ENCODE data around the gene HTT-AS.
"Not testable (repeated sequence)": the region's sequence is repeated elsewhere in the genome, so short reads cannot be mapped to it uniquely, and the experiment has no call there.

HTT-AS gene

DNA sequence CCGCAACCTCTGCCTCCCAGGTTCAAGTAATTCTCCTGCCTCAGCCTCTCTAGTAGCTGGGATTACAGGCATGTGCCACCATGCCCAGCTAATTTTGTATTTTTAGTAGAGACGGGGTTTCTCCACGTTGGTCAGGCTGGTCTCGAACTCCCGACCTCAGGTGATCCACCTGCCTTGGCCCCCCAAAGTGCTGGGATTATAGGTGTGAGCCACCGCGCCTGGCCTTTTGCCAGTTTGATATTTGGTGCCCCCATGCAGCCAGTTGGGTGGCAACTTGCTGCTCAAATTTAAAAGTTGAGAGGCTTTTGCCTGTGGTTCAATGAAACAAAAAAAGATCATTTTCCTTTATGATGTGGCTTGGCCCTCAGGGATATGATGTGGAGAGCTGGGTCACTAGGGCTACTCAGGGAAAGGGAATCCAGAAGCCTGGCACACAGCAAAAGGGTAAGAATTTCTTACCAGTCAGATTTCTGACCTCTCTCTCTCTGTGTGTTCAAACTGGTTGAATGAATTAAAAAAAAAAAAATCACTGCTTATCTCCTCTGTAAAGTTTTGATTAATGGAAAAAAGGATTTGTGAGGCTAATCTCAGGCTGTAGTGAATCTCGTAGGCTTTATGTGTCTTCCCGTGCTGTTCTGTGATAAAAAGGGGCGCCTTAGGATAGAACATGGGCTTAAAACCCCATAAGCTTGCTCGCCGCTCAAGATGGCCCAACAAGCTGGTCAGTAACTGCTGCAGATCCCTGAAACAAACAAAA is 23.0 kb downstream of the HTT-AS start:
- DNase-seq = not testable (repeated sequence)

DNA sequence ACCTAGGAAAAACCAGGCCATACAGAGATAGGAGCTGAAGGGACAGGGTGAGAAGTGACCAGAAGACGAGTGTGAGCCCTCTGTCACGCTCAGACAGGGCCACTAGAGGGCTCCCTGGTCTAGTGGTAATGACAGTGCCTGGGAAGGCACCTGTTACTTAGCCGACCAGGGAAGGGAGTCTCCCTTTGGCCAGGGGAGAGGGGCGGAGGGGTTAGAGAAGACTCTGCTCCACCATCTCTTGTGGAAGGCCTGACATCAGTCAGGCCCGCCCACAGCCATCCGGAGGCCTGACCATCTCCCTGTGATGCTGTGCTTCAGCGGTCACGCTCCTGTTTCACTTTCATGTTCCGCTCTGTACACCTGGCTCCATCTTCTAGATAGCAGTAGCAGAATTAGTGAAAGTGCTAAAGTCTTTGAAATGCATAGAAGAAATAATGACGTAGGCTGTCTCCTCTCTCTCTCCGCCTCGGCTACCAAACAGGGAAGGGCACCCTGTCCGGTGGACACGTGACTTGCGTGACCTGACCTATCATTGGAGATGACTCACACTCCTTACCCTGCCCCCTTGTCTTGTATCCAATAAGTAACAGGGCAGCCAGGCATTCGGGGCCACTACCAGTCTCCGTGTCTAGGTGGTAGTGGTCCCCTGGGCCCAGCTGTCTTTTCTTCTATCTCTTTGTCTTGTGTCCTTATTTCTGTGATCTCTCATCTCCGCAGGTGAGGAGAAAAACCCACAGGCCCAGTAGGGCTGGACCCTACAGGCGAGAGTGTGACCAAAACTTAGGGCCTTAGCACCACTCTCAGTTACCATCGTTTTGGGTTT is 26.7 kb downstream of the HTT-AS start:
- peak in 1 of 2 experiments; percentile 12 for DNase-seq

DNA sequence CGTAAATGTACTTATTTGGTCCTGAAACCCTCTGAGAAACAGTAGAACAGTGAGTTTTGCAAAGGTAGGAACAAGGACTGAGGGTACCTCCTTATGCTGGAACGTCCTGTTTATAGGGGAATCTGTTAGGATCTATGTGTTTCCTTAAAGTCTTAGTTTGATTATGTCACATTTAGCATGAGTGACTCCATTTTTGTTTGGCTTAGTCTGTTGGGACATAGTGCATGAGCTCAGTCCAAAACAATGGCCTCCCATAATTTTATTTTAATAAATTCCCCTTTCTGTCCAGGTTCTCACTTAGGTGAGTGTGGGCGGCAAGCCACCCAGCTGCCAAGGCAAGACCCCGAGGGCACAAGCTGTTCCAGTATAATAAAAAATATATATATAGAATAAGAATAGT is 27.7 kb downstream of the HTT-AS start:
- DNase-seq = no peak

DNA sequence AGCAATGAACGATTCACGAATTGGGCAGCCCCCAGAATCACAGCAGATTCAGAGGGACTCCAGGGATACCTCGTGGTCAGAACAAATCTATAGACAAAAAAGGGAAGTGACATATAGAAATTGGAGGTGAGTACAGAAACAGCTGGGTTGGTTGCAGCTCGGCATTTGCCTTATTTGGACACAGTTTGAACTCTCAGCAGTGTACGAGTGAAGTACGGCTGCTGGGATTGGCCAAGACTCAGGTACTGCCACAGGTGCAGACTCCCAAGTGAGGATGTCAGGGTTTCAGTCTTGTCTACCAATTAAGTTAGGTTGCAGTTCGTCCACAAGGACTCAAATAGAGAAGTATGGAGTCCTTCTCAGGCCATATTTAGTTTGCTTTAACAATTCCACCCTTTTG is 28.2 kb downstream of the HTT-AS start:
- DNase-seq = no peak

DNA sequence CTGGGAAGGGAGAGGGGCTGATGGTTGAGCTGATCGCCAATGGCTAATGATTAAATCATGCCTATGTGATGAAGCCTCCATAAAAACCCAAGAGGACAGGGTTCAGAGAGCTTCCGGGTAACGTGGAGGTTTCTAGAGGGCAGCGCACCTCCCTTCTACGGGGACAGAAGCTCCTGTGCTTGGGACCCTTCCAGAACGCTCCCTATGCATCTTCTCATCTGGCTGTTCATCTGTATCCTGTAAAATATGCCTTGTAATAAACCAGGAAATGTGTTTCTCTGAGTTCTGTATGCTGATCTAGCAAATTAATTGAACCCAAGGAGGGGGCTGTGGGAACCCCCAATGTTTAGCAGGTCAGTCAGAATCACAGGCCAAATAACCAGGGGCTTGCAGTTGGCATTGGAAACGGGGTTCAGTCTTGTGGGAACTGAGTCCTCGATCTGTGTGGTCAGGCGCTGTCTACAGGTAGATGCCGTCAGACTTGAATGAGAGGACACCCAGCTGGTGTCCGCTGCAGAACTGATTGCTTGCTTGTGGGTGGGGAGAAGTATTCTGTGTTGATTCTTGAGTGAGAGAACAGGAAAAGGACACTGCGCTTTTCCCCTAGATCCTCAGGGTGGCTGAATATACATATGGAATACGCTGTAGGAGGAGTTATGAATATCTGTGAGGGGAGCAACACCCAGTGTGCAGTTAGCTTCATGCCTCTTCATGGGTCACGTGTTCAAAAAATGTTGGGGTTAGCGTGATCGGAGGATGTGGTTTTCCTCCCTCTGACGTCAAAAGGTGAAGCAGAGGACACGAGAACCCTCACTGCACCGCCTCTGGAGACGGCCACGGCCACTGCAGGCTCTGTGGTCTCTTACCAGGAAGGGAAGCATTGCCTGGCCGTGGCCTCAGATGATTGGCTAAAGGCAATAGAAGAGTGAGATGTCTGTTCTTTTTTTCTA is 29.2 kb downstream of the HTT-AS start:
- no peak for DNase-seq

DNA sequence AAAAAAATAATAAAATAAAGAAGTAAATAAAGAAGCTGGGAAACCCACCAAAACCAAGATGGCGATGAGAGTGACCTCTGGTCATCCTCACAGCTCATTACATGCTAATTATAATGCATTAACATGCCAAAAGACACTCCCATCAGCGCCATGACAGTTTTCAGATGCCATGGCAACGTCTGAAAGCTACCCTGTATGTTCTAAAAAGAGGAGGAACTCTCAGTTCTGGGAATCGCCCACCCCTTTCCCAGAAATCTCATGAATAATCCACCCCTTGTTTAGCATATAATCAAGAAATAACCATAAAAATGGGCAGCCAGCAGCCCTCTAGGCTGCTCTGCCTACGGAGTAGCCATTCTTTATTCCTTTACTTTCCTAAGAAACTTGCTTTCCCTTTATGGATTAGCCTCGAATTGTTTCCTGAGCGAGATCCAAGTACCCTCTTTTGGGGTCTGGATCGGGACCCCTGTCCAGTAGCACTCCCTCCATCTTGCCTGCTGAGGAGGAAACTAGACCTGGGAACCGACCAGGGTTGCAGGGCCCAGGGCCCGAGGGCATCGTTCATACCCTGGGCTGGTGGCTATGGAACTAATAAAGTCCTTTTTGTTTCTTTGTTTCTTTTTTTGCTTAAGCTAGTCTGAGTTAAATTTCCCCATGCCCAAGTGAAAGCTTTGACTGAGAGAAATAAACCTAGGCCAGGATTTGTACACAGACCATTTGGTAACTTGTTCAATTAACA is 30.9 kb downstream of the HTT-AS start:
- no peak for DNase-seq

DNA sequence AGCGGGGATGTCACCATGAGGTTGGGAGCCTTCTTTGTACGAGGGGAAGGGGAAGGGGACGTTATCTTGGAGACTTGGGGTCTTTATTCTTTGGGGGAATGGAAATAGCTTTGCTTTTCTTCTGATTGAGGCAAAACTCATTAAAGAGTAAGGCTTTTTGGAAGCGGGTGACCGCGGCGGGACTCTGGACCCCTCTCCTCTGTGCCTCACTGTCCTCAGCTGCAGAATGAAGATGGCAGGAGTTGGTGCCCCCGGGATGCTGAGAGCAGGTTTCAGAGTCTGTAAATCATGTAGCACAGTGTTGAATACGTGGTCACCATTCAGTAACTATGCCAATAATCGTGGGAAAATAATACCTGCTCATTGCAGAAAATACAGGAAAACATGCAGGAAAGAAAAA is 32.1 kb downstream of the HTT-AS start:
- no peak for DNase-seq

DNA sequence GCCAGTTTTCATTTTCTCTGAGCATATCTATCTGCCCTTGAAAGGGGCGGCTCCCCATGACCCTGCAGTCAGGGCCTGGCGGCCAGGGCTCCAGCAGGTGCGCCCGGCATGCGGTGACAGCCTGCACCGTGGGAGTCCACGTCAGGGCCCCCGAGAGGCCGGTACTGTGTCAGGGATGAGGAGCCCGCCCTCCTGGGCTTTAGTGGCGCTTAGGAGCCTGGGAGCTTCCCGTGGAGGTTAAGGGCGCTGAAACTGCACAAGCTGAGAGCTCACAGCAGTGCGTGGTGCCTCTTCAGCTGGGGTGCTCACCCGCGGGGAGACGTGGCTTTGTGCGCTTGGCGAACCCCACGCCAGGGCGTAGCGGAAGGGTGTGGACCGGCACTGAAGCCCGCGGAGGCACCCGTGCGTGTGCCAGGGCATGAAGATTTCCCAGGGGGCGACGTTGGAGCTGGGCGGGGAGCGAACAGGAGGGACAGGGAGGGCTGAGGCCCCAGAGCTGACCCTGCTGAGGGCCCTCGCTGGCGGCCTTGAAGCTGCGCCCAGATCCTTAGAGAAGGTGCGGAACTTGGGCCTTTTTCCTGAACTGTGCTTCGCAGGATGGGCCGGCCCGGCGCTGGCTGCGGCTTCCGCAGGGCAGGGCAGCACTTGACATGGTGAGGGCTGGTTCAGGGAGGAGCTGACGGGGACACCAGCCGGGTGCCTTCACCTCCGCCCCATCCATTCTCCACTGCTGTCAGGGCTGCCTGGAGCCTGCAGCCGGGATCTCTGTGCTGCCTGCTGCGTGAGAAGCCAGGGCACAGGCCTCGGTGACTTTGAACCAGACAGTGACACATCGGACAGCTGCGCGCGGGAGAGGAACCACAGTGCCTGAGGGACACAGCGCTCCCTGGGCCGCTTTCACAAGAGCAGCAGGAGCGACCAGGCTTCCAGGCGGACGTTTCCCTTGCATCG is 32.9 kb downstream of the HTT-AS start:
- no peak for DNase-seq

DNA sequence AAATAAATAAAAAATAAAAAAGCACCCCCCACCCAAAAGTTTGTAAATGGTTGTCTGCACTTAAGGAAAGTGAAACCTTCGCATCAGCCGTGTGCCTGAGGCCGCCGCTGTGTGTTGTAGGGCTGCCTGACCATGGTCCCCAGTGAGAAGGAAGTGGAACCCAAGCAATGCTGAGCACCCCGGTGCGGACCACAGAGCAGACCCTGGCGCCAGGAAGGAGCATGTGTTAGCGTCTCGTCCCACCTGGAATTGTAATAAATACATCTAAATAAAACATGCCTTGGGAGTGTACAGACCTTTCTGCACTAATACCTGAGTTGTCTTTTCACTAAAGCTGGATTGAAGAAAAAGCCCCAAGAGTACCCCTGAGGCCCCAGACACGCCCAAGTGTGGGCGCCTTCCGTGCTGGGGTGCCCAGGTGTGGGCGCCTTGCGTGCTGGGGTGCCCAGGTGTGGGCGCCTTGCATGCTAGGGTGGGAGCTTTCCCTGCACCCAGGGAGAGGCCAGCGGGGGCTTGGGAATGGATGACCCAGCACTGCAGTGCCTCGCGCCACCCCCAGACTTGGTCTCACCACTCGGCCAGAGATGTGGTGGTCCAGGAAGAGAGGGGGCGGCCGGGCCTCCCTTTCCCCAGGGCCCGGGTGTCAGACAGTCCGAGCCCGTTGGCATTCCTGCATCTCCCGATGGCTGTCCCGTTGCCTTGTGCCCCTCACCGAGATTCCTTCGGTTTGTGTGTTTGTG is 33.7 kb downstream of the HTT-AS start:
- DNase-seq = no peak

DNA sequence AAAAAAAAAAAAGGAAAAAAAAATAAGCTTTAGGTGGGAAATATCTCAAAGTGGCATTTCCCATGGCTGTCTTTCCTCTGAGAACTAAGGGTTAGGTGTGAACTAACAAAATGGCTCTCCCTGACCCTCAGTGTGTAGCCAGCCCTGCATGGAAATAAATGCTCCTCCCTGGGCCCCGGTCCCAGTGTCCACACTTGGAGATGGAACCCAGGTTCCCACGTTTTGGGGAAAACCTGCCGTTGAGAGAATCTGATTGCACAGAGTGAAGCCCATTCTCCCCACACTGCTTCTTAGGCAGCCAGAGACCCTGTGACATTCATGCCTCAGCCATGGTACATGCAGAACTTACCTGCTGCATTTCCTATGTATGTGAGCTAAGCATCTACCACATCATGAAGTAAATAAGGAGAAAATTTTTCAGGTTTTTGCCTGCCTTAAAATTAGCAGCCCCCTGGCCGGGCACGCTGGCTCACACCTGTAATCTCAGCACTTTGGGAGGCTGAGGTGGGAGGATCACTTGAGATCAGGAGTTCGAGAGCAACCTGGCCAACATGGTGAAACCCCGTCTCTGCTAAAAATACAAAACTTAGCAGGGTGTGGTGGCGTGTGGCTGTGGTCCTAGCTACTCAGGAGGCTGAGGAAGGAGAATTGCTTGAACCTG is 34.5 kb downstream of the HTT-AS start:
- no peak for DNase-seq

DNA sequence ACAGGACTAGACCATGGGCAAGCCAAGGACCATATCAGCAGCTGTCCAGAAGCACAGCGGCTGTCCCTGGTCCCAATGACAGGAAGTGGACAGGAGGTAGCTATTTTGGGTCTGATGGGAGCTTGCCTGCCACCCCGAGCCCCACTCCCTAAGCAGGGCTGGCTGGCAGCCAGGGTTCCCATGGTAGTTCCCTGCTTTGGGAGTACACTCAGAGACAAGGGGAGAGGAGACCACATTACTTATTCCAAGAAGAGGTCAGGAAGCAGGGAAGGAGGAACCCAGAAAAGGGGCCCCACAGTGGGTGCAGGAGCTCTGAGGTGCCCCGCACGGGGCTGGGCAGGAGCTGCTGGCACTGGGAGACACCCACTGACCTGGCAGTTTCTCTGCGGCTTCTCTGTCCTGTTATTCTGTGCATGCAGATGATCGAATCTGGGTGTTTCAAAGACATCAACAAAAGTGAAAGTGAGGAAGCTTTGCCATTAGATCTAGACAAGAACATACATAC is 36.3 kb downstream of the HTT-AS start:
- DNase-seq = no peak

DNA sequence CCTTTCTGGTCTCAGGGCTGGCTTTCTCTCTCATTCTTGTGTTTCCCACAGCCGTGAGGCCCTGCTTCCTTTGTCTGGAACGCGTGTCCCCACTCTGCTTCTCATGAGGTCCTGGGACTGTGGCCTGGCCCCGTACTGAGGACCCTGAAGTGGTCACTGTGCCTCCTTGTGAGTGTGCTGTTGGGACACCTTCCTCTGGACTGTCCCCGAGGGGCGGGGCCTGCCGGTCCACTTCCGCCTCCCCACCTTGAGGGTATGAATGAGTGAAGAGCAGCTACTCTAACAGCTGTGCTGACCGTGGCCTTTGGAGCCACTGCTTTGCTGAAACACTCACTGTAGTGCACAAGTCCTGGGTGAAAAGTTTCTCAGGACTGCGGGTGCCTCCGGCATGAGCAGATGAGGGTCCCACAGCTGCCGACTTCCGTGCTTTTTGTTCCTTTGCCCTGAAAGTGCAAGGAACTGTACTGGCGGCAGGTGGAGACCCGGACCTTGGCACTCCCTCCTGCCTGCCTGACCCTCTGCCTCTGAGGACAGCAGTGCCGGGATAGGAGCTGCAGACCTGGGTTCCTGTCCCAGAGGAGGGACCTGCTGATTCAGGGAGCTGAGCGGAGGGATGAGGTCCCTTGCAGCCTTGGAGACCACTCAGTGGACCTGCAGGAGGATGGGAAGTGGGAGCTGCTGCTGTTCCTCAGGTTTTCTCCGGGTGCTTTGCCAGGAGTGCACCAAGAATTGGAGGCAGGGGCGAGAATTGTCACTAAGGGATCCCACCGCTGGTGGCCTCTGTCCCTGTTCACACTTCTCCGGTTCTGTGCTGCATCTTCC is 38.0 kb downstream of the HTT-AS start:
- DNase-seq = no peak

DNA sequence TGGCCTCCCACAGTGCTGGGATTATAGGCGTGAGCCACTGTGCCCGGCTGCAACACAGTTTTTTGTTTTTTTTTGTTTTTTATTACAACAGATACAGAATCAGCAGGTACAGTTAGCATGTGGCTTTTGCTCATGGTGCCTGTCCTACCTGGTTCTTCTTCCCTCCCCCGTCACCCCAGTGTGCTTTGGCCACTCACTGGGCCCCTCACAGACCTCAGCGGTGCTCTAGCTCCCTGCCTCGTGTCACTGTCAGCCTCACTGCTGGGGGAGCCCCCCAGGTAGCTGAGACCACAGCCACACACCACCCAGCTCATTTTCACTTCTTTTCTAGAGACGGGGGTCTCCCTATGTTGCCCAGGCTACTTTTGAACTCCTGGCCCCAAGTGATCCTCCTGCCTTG is 38.7 kb downstream of the HTT-AS start:
- no peak for DNase-seq

DNA sequence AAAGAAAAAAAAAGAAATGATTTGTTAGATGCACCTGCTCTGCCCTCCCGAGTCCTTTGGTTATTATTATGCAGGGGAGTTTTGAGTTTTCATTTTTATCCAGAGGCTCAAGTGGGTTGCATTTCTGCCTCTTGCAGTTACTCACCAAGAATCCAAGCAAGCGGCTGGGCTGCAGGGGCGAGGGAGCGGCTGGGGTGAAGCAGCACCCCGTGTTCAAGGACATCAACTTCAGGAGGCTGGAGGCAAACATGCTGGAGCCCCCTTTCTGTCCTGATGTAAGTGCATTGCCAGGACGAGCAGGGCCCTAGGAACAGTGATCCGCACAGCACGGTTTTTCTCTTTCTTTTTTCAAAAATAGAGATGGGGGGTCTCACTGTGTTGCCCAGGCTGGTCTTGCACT is 39.1 kb downstream of the HTT-AS start:
- DNase-seq = no peak

DNA sequence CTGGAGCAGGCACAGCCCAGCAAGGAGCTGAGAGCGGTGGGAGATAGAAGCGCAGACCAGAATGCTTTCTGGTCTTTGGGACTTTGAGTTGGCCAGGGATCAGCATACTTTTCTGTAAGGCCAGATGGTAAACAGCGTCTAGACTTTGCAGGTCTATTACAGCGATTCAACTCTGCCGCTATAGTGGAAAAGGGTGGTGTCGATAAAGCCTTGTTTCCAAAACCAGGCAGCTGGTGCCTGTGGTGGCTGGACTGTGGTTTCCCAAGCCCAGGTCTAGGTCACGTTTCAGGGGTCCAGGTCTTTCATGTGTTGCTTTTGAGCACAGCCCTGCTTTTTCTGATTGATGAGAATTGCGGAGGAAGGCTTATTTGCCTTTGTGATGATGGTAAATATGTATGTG is 40.1 kb downstream of the HTT-AS start:
- DNase-seq = no peak

DNA sequence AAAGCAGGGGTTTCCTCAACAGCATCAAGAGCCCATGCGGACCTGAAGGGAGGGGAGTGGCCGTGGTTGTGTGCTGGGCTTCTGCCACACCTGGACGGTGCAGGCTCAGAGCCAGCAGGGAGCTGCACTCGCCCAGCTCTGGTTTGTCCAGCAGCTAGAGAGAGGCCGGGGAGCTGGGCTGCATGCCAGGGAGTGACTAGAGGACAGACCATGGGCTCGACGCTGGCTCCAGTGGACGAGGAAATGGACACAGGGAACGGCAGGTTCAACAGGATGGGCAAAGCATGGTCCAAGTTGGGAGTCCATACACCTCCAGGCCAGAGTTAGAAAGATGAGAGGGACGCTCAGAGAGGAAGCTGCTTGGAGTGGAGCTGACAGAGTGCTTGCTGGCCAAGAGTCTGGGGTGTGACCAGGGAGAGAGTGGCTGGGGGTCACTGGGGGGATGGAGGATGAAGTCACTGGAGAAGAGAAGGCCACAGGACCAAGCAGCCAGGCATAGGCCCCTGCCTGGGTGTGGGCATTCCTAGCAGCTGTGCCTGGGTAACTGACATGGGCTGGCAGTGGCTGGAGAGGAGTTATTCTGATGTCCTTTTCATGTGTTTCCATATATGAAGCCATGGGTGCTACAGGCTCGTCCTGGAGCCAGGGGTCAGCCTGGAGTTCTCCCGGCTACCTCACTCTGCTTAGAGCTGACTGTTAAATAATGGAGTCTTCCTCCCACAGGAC is 42.8 kb downstream of the HTT-AS start:
- DNase-seq = no peak

DNA sequence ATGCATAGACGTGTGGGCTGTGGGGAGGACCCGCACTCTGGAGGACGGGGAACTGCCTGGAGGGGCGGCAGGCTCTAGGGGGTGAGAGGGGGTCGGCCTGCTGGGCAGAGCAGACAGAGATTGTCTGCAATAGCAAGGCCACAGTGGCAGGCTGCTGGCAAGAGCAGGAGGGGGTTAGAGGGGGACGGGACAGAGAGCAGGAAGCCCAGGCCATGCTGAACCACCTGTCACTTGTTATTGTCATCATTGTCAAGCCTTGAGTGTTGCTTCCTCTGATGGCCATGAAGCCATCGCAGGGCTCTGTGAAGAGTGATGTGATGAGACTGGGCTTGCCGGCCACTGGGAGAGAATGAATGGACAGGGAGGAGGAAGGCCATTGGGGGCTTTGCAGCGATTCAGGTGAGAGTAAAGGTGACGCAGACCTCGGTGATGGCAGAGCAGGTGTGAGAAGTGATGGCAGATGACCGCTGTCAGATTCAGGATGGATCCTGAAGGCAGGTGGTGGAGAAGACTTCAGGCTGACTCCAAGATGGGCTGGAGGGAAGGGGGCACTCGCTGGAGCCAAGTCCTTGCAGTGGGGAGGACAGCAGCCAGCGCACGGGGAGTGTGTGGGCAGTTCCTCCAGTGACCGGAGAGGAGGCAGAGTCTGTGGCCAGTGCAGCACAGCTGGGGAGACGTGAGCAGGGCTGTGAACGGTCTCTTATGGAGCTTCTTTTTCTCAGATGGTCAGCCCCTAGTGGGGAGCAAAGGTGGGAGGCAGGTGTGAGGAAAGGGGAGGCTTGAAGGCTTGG is 43.6 kb downstream of the HTT-AS start:
- no peak for DNase-seq
